ENCODE results near the gene FAM241B. TPM values are rescaled to one million over a fixed set of nuclear protein-coding genes. Genes with fewer than 3 reads are reported as not detected.

The FAM241B gene
- 1 to 10 TPM in 3 of 4 donors, under 1 TPM in 1; 0.34 to 1.9 (median 1.3) TPM for total RNA-seq

GRCh38 chr10:69629897-69630650, at the start of gene FAM241B:
FAM241B (plus strand) TSS chr10:69630247; CDS start chr10:69631744, 1,497 bp downstream.
- TF ChIP-seq POLR2A (IDR thresholded peaks at IDR 0.05): no peak
- TF ChIP-seq, protein P1, sequence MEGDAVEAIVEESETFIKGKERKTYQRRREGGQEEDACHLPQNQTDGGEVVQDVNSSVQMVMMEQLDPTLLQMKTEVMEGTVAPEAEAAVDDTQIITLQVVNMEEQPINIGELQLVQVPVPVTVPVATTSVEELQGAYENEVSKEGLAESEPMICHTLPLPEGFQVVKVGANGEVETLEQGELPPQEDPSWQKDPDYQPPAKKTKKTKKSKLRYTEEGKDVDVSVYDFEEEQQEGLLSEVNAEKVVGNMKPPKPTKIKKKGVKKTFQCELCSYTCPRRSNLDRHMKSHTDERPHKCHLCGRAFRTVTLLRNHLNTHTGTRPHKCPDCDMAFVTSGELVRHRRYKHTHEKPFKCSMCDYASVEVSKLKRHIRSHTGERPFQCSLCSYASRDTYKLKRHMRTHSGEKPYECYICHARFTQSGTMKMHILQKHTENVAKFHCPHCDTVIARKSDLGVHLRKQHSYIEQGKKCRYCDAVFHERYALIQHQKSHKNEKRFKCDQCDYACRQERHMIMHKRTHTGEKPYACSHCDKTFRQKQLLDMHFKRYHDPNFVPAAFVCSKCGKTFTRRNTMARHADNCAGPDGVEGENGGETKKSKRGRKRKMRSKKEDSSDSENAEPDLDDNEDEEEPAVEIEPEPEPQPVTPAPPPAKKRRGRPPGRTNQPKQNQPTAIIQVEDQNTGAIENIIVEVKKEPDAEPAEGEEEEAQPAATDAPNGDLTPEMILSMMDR (IDR thresholded peaks at IDR 0.05): peak in 1 of 3 donors; percentile 49
- H3K4me3 ChIP-seq (ENCODE audit: low read depth, poor library complexity, severe bottlenecking): peak within 1 kb of the TSS; percentile 10
- peak; percentile 14 to 90 for DNase-seq (ENCODE audit: low spot score in 2 of 2)
- intact Hi-C loops (cut with DNase I; ENCODE audit: low total_unique reads): loop anchor here (10.0 kb wide), 1 partner anchor 225 kb away; no protein-coding TSS in a partner anchor
- WGBS, 2 donors: 7 to 11% methylated on average over 17 to 32 of the region's 72 CpGs

DNA sequence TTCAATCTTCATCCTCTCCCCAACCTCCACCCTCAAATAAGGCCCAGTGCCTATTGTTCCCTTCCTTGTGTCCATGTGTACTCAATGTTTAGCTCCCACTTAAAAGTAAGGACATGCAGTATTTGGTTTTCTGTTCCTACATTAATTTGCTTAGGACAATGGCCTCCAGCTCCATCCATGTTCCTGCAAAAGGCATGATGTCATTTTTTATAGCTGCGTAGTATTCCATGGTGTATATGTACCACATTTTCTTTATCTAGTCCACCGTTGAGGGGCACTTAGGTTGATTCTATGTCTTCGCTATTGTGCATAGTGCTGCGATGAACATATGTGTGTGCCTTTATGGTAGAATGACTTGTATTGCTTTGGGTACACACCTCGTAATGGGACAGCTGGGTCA, 49.6 kb upstream of the FAM241B start:
- no peak for DNase-seq (ENCODE audit: low spot score in 2 of 2)
- intact Hi-C loops (cut with DNase I; ENCODE audit: low total_unique reads): no loop called here
- H3K4me3 ChIP-seq (ENCODE audit: low read depth, poor library complexity, severe bottlenecking): no peak overlapping the region
- TF ChIP-seq, protein P1 (IDR thresholded peaks at IDR 0.05): no peak
- TF ChIP-seq POLR2A (IDR thresholded peaks at IDR 0.05): no peak
- 73 to 82% methylated on average over 5 of the region's 5 CpGs for WGBS, 2 donors

GRCh38 chr10:69583106-69583505, 46.9 kb upstream of the FAM241B start:
- intact Hi-C loops (cut with DNase I; ENCODE audit: low total_unique reads): no loop called here
- no peak overlapping the region for H3K4me3 ChIP-seq (ENCODE audit: low read depth, poor library complexity, severe bottlenecking)
- TF ChIP-seq, protein P1 (IDR thresholded peaks at IDR 0.05): no peak
- no peak for TF ChIP-seq POLR2A (IDR thresholded peaks at IDR 0.05)
- DNase-seq (ENCODE audit: low spot score in 2 of 2): peak in 1 of 2 donors; percentile 20
- 39 to 44% methylated on average over 2 of the region's 2 CpGs for WGBS, 2 donors

- DNase-seq (ENCODE audit: low spot score in 2 of 2): peak in 1 of 2 donors; percentile 2
- TF ChIP-seq, protein P1 (IDR thresholded peaks at IDR 0.05): no peak
- no peak for TF ChIP-seq POLR2A (IDR thresholded peaks at IDR 0.05)
- WGBS, 2 donors: 77 to 83% methylated on average over 3 of the region's 3 CpGs
- intact Hi-C loops (cut with DNase I; ENCODE audit: low total_unique reads): no loop called here
- H3K4me3 ChIP-seq (ENCODE audit: low read depth, poor library complexity, severe bottlenecking): no peak overlapping the region
Observed at GRCh38 chr10:69584624-69585023, 45.4 kb upstream of the FAM241B start.

DNA sequence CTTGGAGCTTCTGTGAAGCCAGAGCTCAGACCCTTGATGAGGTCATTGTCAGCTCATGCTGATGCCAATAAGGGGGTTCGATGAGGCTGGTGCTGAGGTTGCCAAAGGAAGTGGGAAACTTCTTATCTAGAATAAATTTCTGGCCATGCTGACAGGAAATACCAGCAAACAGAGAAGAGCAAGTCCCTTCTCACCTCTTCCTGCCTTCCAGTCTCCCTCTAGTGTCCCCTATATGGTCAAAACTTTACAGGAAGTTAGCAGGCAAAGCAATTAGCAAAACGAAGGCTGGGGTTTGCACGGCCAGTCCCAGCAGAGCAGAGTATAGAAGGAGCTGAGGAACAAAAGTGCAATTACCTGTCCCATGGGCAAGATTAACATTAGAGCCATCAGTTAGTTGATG, 41.7 kb upstream of the FAM241B start:
- TF ChIP-seq, protein P1 (IDR thresholded peaks at IDR 0.05): no peak
- TF ChIP-seq POLR2A (IDR thresholded peaks at IDR 0.05): no peak
- intact Hi-C loops (cut with DNase I; ENCODE audit: low total_unique reads): no loop called here
- H3K4me3 ChIP-seq (ENCODE audit: low read depth, poor library complexity, severe bottlenecking): no peak overlapping the region
- peak in 1 of 2 donors; percentile 29 for DNase-seq (ENCODE audit: low spot score in 2 of 2)
- WGBS, 2 donors: 25 to 41% methylated on average over 3 of the region's 3 CpGs

All from lower leg skin (tissue), 4 donors.